Jurkat, Clone E6-1 (cell line): Measurements from ENCODE around the gene ZSCAN23. TPM values are rescaled to one million over a fixed set of nuclear protein-coding genes. Genes with fewer than 3 reads are reported as not detected.
"Not testable (repeated sequence)": the region's sequence is repeated elsewhere in the genome, so short reads cannot be mapped to it uniquely, and the experiment has no call there.

Experiments used
- DNase-seq: peaks from one replicate; pipeline ENCODE4 v3.0.0-alpha.2; 2011; ENCODE audit warnings: low read depth, low spot score
- H3K4me3 ChIP-seq: 2 replicates; pipeline ENCODE4 v1.5.1; 2011; ENCODE audit warnings: mild to moderate bottlenecking, low read length, control low read depth, moderate library complexity
- polyA plus RNA-seq: library from polyadenylated mRNA; unstranded; fragments of >200 nt; gene quantifications from one replicate; pipeline ENCODE4 v1.2.1, GENCODE V29; 2012; ENCODE audit warnings: missing spikeins; ENCODE audit not compliant: insufficient read length, insufficient read depth

The ZSCAN23 gene
- polyA plus RNA-seq: not detected

DNA sequence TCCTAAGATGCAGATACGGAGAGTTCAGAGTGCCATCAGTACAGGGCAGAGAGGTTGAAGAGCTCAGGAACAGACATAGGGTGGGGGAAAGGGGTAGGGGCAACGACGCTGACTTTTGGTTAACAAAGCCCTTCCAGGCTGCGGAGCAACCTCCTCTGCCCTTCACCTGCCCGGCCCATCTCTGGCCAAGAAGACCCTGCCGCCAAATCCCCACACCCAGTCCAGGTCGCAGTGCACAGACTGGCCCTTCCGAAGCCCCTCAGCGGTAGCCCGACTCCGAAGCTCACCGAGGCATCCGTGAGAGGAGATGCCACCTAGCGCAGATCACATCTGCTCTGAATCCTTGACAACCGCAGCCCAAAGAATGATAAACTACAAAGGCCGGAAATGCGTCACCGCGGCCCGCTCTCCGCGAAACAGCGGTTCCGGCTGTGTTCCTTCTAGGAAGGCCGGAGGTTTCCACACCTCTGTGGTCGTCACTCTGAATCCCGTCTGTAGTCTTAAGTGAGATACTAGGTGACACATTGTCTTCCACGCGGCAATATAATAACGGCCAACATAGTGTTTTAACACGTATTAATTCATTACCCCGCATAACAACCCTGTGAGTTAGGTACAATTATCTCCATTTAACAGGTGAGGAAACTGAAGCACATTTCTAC lies at the start of gene ZSCAN23:
Gene ZSCAN23 (minus strand): TSS at position 380 of the 662 bp plus-strand sequence. CDS start 7,225 bp downstream, outside the sequence.
- H3K4me3 ChIP-seq: peak within 1 kb of the TSS; percentile 65
- peak; percentile 88 for DNase-seq

DNA sequence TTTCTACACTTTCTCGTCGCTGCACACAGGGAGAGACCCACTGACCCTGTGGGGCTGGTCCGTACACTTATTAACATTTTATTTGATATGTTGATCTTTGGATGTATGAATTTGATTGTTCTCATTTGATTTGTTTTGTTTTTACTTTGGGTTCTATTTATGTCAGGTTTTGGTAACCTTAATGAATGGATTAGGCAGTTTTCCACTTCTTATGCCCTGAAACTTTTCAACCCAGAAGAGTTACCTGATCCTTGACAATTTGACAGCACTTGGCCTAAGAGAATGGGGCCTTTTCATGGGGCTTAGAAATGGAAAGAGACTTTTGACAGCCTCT lies 48.7 kb upstream of the ZSCAN23 start:
- no peak overlapping the region for H3K4me3 ChIP-seq
- DNase-seq: no peak

DNA sequence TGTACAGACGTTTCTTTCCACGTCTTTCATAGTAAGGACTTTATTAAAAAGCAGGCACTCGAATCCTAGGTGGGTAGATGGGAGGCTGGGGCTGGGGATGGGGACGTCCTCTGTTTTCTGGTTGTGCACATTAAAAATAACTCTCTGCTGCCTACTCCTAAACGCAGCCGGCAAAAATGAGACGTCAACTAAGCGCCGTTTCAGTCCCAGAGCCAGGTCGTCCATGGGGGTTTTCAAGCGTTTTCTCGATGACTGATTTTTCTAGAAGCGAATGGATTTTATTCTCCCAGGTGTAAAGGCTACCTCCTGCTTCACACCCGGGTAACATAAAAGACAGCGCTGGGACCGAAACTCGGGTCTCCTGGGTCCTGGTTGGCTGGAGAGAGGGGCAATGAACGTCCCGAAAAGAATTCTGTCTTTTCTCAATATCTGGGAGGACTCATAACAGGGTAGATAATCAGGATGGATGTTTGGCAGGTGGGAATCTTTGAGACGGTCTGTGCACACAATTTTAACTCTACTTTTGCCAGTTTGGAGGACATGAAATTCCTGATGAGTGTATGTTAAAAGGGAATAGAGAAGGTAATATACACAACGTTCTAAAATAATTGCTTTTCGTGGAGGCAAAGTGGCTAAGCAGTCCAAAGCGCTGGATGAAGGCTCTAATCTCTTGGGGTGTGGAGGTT lies 47.1 kb upstream of the ZSCAN23 start:
- no peak overlapping the region for H3K4me3 ChIP-seq
- no peak for DNase-seq

DNA sequence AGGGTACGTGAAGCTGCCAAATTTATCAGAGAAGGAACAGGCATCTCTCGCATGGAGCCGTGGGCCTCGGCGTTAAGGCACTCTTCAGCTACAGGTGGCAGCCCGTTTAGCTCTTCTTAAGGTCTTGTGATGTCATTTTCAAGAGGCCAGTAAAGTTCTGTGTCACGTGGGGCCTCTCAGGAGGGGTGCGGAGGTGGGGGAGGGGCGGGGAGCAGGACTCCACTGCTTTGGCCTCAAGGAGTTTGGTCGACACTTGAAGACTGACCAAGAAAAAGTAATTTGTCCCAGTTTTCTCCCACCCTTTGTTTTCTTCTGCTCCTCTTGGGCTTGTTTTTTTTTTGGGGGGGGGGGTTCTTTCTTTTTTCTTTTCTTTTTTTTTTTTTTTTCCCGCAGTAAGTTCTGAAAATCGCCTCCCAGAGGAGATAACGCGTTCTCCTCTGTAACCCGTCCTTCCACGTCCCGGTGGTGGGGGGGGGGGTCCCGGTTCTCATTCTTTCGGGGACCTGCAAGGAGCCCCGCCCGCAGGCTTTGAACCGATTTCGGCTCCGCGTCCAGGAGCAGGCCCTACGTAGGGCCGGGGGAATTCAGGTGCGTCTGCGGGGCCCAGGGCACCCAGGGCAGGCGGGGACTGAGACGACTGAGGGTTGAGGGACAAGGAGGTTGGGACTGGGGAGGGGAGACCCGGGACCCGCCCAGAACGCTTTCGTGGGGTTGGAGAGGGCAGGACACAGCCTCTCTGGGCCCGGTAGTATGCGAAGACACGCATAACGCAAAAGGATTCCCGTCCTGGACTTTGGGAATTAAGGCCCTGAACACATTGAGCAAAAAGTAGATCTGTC lies 46.3 kb upstream of the ZSCAN23 start:
- no peak overlapping the region for H3K4me3 ChIP-seq
- no peak for DNase-seq

DNA sequence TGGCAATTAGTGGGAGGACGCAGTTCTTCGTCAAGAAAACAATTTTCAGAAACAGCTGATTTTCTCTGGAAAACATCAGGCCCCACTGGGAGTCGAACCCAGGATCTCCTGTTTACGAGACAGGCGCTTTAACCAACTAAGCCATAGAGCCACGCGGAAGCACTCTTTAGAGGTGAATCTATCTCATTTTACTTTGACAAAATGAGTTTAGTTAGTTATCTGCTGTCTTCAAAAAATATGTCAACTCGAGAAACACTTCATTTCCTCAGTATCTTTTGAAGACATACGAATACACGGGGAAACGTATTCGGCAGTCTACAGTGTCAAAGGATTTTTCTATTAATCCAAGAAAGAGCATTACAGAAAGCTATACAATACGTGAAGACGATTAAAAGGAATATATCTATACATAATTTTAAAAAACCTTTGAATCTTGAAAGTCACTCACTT lies 45.6 kb upstream of the ZSCAN23 start:
- no peak for DNase-seq
- no peak overlapping the region for H3K4me3 ChIP-seq

DNA sequence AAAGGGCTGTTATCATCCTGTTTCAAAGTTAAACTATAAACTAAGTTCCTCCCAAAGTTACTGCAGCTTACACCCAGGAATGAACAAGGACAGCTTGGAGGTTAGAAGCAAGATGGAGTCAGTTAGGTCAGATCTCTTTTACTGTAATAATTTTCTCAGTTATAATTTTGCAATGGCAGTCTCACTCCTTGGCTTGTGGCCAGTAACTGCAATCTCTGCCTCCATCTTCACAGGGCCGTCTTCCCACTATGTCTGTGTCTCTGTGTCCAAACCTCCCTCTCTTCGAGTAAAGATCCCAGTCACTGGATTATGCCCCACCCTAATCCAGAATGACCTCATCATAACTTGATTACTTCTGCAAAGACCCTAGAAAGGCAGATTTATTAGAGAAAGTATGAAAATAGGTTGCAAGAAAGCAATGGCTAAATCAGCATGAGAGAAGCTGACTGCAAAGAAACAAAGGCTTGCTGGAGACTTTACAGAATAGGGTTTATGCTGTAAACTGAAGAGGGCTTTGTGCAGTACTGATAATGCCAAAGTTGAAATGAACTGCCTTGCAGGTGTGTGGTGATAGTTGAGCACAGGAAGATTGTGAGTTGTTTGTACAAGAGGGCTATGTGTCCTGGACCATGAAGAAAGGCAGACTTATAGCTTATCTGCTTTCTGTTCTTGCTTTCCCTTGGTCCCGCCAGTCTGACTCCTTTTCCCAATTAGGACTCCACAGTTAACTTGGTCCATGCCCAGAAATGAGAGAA lies 43.9 kb upstream of the ZSCAN23 start:
- H3K4me3 ChIP-seq: no peak overlapping the region
- DNase-seq: no peak

DNA sequence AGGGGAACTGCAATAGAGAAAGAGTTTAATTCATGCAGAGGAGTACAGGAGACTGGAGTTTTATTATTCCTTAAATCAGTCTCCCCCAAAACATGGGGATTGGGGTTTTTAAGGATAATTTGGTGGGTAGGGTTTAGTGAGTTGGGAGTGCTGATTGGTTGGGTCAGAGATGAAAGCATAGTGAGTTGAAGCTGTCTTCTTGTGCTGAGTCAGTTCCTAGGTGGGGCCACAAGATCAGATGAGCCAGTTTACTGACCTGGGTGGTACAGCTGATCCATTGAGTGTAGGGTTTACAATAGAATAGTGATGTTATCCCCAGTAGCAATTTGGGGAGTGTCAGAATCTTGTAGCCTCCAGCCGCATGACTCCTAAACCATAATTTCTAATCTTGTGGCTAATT lies 43.2 kb upstream of the ZSCAN23 start:
- no peak overlapping the region for H3K4me3 ChIP-seq
- no peak for DNase-seq

DNA sequence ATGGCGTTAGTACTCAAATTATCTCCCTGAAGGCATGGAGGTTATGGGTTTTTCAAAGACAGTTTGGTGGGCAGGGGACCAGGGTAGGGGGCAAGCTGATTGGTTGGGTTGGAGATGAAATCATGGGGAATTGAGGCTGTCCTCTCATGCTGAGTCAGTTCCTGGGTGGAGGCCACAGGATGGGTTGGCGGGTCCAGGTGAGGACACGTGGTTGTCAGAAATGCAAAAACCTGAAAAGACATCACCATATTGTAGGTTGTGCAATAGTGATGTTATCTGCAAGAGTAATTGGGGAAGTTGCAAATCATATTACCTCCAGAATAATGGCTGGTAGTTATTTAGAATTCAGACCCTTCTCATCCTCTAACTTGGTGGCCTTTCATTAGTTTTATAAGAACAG lies 42.2 kb upstream of the ZSCAN23 start:
- no peak overlapping the region for H3K4me3 ChIP-seq
- DNase-seq: no peak

DNA sequence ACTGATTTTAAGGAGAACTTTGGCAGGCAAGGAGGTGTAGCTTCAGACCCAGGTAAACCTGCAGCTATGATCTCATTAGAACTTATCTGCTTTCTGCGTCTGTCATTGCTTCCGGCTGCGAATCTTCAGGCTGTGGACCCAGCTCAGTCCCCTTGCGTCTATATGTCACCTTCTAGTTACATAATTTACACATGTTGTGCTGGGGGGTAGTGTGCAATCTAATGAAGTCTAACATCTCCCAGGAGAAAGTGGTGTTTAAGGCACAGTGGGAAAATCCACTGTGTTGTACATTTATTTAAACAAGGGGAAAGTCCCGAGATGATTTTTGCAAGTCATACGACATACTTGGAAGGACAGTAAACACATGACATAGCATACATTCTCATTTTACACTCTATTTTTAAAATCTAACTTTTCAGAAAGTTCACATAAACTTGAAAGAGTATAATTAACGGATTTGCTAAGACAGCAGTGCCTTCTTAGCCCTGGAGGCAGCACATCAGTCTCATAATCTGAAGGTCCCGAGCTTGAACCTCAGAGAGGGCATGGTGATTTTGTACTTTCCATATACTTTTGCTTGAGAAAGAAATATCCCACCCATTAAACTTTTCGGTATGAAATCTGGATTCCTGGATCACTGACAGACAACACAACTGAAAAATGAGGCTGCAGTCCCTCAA lies 37.1 kb upstream of the ZSCAN23 start:
- DNase-seq: no peak
- H3K4me3 ChIP-seq: no peak overlapping the region

DNA sequence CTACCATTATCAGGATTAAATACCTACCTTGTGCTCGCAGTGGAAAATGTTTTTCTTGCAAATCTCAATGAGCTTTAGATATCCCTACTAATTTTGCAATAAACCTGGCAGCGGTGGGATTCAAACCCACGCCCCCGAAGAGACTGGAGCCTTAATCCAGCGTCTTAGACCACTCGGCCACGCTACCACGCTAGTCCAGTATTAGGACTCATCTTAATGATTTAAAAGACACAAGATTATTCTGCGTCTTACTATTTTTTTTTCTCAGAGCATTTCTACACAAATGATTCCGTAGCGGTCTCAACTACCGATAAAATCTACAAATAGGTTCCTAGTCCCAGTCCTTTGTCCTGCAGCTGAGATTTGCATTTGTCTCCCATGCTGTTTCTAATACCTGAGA lies 35.2 kb upstream of the ZSCAN23 start:
- no peak overlapping the region for H3K4me3 ChIP-seq
- DNase-seq: no peak

DNA sequence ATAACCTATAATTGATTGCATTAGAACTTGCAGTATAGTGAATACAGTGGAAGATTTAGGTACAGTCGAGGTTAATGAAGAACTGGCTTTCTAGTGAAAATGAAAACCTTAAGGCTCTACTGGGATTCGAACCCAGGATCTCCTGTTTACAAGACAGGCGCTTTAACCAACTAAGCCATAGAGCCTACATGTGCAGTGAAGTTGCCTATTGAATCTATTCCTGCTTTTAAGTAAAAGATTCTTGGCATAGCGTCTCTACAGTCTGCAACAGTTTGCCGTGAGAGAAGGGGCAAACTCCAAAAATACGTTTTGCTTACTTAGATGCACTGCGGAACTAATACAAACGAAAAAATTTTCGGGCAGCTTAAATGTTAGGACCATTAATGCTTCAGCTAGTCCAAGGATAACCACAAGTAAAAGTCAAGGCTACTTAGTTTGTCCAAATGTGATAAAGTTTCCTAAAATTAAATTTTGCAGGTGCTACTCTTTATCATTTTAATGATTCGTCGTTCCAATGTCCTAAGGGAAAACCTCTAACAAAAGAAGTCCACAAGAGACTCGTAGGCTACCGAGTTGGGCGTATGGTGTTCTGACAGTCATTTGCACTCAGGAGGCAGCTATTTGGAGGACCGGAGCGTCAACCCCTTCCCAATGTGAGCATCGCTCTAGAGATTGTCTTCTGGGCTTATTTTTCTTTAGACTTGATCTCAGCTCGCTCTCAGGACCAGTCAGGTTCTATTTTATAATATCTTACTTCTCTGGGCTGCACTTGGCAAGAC lies 31.3 kb upstream of the ZSCAN23 start:
- DNase-seq: peak; percentile 79
- peak overlapping the region; percentile 36 for H3K4me3 ChIP-seq

DNA sequence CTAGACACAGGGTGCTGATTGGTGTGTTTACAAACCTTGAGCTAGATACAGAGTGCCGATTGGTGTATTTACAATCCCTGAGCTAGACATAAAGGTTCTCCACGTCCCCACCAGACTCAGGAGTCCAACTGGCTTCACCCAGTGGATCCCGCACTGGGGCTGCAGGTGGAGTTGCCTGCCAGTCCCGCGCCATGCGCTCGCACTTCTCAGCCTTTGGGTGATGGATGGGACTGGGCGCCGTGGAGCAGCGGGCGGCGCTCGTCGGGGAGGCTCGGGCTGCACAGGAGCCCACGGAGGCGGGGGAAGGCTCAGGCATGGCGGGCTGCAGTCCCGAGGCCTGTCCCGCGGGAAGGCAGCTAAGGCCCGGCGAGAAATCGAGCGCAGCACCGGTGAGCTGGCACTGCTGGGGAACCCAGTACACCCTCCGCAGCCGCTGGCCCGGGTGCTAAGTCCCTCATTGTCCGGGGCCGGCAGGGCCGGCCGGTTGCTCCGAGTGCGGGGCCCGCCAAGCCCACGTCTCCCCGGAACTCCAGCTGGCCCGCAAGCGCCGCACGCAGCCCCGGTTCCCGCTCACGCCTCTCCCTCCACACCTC lies 26.0 kb upstream of the ZSCAN23 start:
- H3K4me3 ChIP-seq, DNase-seq: not testable (repeated sequence)

DNA sequence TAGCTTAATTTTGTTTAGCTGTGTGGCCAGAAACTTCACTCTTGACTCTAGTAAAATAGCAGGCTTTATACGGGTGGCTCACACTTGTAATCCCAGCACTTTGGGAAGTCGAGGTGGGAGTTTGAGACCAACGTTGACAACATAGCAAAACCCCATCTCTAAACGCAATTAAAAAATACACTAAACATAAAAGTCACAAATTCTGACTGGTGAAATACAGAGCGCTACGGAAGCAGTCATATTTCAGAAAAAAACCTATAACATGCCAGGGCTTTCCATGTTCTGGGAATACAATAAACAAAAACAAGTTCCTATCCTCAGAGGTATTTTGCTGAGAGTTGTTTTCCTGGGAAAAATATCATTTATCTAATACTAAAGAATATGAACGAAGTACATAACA lies 24.8 kb upstream of the ZSCAN23 start:
- H3K4me3 ChIP-seq: no peak overlapping the region
- no peak for DNase-seq

DNA sequence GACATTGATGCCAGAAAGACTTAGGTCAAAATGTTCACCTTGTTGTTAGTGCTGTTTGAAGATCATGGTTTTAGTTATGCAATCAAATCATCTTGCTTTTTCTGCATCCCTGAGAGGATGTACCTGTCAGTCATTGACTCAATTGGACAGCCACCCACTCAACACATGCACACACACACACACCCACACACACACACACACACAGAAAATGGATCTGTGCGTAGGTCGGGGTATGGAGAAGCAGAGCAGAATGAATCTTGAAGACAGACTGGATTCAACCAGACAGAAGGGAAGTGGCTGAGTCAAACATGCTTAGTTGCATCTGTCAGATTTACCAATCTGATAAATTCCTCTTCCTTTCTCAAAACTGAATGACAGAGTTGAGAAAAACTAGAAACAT lies 19.1 kb upstream of the ZSCAN23 start:
- no peak for DNase-seq
- no peak overlapping the region for H3K4me3 ChIP-seq

DNA sequence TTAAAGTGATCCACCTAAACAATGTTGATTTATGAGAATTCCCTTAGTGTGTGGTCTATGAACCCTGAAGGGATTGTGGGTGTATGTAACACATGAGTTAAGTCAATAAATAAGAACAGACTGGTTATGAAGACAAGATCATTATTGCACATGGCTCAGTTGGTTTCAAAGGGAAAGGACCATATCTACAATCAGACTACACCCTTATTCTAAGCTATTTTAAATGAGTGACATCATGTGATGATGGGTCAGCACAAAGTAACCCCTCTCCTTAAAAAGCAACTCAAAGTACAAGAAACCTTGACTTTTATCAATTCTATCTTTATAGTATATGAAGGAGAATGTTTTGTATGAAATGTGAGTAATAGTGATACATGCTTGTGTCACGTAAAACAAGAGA lies 15.3 kb upstream of the ZSCAN23 start:
- H3K4me3 ChIP-seq: no peak overlapping the region
- no peak for DNase-seq

DNA sequence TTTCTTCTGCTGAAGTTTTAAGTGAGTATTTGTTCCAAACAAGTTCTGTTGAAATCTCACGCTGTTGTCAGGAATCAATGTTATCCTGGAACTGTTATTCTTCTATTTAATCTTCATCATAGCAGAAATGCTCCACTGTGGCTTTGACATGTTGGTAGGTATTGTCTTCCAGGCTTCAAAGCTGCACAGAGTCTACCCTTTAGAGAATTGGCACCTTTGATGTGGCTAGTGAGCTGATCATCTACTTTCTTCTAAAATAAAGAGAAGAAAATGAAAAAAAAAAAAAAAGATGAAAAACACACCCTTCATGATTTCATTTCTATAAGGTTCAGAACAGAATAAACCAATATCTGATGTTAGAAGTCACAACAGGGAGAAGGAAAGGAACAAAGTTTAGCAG lies 5.8 kb upstream of the ZSCAN23 start:
- peak; percentile 77 for DNase-seq
- H3K4me3 ChIP-seq: no peak overlapping the region

DNA sequence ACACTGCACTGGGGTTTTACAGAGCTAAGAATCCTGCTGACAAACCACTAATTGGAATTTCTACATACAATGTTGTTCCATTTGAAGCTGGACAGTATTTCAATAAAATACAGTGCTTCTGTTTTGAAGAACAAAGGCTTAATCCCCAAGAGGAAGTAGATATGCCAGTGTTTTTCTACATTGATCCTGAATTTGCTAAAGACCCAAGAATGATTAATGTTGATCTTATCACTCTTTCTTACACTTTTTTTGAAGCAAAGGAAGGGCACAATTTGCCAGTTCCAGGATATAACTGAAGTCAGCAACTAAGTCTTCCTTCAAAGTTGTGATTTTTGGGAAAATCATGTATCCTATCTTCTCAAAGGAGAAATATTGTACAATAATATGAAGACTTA lies 4.2 kb upstream of the ZSCAN23 start:
- H3K4me3 ChIP-seq: not testable (repeated sequence)

More for the DNA sequence above, 4.2 kb upstream of the ZSCAN23 start:
- DNase-seq: not testable (repeated sequence)
